ENCODE measurements around the gene SUN1. TPM values are rescaled to one million over a fixed set of nuclear protein-coding genes. Genes with fewer than 3 reads are reported as not detected.

Gene SUN1
- total and polyA plus RNA-seq, 9 of the 15 experiments (the other 6 are each of a cell fraction or from before 2014, with no cell fraction given), result 36.8 to 132 (median 62.3) TPM

GRCh38 chr7:877312-878232 is 45.3 kb downstream of the SUN1 start (continued):
- no peak for TF ChIP-seq ZMIZ1 (IDR thresholded peaks at IDR 0.05; ENCODE audit: low read depth in 2 of 2, low read length in 2 of 2)
- no peak for TF ChIP-seq KDM5B (IDR thresholded peaks at IDR 0.05; ENCODE audit: insufficient replicate concordance, low read depth, low read length)
- no peak for TF ChIP-seq SRSF3 (IDR thresholded peaks at IDR 0.05; ENCODE audit: insufficient read depth, low read length)
- TF ChIP-seq POLR2AphosphoS2 (IDR thresholded peaks at IDR 0.05; ENCODE audit: low read length), result no peak
- TF ChIP-seq TRIM25 (IDR thresholded peaks at IDR 0.05; ENCODE audit: borderline replicate concordance), result no peak
- TF ChIP-seq MAX (CRISPR knock-in tag; IDR thresholded peaks at IDR 0.05), result no peak
- TF ChIP-seq HMGXB4 (CRISPR knock-in tag; IDR thresholded peaks at IDR 0.05), result no peak
- no peak for TF ChIP-seq MCM7 (IDR thresholded peaks at IDR 0.05)
- TF ChIP-seq, protein P1, sequence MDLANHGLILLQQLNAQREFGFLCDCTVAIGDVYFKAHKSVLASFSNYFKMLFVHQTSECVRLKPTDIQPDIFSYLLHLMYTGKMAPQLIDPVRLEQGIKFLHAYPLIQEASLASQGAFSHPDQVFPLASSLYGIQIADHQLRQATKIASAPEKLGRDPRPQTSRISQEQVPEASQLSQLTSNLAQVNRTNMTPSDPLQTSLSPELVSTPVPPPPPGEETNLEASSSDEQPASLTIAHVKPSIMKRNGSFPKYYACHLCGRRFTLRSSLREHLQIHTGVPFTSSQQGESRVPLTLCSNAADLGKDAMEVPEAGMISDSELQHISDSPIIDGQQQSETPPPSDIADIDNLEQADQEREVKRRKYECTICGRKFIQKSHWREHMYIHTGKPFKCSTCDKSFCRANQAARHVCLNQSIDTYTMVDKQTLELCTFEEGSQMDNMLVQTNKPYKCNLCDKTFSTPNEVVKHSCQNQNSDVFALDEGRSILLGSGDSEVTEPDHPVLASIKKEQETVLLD (IDR thresholded peaks at IDR 0.05), result 0 out of 2 replicates have a peak, but pooled peaks have one; percentile 2
- TF ChIP-seq, protein P2, sequence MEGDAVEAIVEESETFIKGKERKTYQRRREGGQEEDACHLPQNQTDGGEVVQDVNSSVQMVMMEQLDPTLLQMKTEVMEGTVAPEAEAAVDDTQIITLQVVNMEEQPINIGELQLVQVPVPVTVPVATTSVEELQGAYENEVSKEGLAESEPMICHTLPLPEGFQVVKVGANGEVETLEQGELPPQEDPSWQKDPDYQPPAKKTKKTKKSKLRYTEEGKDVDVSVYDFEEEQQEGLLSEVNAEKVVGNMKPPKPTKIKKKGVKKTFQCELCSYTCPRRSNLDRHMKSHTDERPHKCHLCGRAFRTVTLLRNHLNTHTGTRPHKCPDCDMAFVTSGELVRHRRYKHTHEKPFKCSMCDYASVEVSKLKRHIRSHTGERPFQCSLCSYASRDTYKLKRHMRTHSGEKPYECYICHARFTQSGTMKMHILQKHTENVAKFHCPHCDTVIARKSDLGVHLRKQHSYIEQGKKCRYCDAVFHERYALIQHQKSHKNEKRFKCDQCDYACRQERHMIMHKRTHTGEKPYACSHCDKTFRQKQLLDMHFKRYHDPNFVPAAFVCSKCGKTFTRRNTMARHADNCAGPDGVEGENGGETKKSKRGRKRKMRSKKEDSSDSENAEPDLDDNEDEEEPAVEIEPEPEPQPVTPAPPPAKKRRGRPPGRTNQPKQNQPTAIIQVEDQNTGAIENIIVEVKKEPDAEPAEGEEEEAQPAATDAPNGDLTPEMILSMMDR (IDR thresholded peaks at IDR 0.05 in 2 of 3, conservative IDR thresholded peaks at IDR 0.05 in 1 of 3; ENCODE audit: insufficient read depth in 2 of 3, low read depth in 1 of 3, low read length in 3 of 3), result no peak
- TF ChIP-seq RBM34 (IDR thresholded peaks at IDR 0.05; ENCODE audit: borderline replicate concordance, insufficient read depth, low read length), result no peak
- TF ChIP-seq FOSL1 (tag; conservative IDR thresholded peaks at IDR 0.05), result no peak
- no peak for TF ChIP-seq FOXK2 (conservative IDR thresholded peaks at IDR 0.05 in 1 of 2, IDR thresholded peaks at IDR 0.05 in 1 of 2; ENCODE audit: low read depth in 2 of 2)
- no peak for TF ChIP-seq MECOM (CRISPR knock-in tag; IDR thresholded peaks at IDR 0.05)
